Effector memory CD8-positive, alpha-beta T cell (primary cell): Measurements from ENCODE around the gene ARHGEF17.

Experiments
- ATAC-seq: fragments of 150-1000 bp; cut with Tn5 transposase; replicated peaks from 2 replicates; pipeline ENCODE4 v1.10.0; 2021; ENCODE audit warnings: mild to moderate bottlenecking, moderate library complexity
- DNase-seq, 3 experiments: peaks; one replicate each; pipeline ENCODE4 v3.0.0; 2021
- H3K27ac Mint-ChIP-seq, 2 donors: one replicate each; pipeline ENCODE4 v1.8.0; 2022; ENCODE audit warnings: mild to moderate bottlenecking in 2 of 2, mixed read lengths in 2 of 2, moderate library complexity in 2 of 2
- H3K27me3 Mint-ChIP-seq, 2 donors: one replicate each; pipeline ENCODE4 v1.8.0; 2022; ENCODE audit warnings: mixed read lengths in 2 of 2
- H3K36me3 Mint-ChIP-seq: one replicate; pipeline ENCODE4 v1.8.0; 2022; ENCODE audit warnings: mild to moderate bottlenecking, moderate library complexity, mixed read lengths; ENCODE audit not compliant: insufficient read depth
- H3K4me1 Mint-ChIP-seq, 2 donors: one replicate each; pipeline ENCODE4 v1.8.0; 2022; ENCODE audit warnings: low read depth in 2 of 2, mixed read lengths in 2 of 2
- H3K4me3 Mint-ChIP-seq, 2 donors: one replicate each; pipeline ENCODE4 v1.8.0; 2022; ENCODE audit warnings: mild to moderate bottlenecking in 2 of 2, mixed read lengths in 2 of 2, moderate library complexity in 2 of 2
- H3K9me3 Mint-ChIP-seq, 2 donors: one replicate each; pipeline ENCODE4 v1.8.0; 2022; ENCODE audit warnings: mixed read lengths in 2 of 2

Gene ARHGEF17

DNA sequence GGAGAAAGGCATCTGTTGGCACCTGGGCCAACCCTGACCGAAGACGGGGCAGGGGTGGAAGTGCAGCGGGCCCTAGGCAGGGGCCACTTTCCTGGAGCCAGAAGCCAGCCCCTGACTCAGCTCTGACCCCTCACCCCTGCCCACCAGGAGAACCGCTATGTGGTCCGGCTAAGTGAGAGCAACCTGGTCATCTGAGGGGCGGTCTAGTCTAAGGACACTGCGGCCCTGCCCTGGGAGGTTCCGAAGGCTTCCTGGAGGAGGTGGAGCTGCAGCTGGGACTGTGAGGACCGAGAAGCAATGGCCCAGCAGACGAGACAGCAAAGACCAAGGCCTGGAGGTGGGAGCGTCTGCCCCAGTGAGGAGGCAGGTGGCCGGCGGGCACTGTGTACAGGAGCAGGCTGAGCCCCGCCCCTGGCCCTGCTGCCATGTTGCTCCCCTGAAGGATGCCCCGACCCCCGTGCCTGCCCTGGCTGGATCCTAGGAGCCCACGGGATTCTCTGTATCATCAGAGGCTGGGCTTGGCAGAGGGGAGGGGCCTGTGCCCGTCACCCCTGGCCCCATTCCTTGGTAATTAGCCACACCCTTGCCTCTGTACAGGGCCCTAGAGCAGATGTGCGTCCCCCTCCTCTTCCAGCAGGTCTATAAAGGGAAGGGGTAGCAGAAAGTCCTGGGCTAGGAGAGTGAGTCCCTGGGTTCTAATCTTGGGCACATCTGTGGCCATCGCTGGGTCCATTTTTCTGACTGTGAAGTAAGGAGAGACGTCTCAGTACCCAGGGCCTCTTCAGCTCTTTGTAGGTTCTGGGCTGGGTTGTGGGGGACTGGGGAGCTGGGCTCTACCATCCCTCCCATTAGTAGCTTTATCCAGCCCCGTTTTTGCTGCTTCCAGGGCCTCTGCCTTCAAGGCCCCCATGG, 87.5 kb downstream of the ARHGEF17 start:
- peaks cover 100% of the 10 kb centered on the region for H3K36me3 Mint-ChIP-seq
- DNase-seq (no peak), ATAC-seq (no peak)
- no peak overlapping the region for H3K4me3 Mint-ChIP-seq
- H3K27ac Mint-ChIP-seq, result peak overlapping the region; percentile 58 to 92
- H3K4me1 Mint-ChIP-seq, result peaks cover 0 to 7% of the 10 kb centered on the region in 2 donors
- H3K27me3 Mint-ChIP-seq, result no peaks in the 10 kb centered on the region
- no peaks in the 10 kb centered on the region for H3K9me3 Mint-ChIP-seq

GRCh38 chr11:73396251-73396930, 88.3 kb downstream of the ARHGEF17 start:
- Mint-ChIP-seq H3K27ac (peak overlapping the region; percentile 58 to 92), H3K4me1 (peaks cover 0 to 7% of the 10 kb centered on the region in 2 donors), H3K9me3 (no peaks in the 10 kb centered on the region), H3K4me3 (peak overlapping the region in 1 of 2 donors; percentile 22), H3K27me3 (no peaks in the 10 kb centered on the region), H3K36me3 (peaks cover 99% of the 10 kb centered on the region)
- DNase-seq, result no peak
- ATAC-seq, result no peak

GRCh38 chr11:73396985-73397384, 88.9 kb downstream of the ARHGEF17 start:
- H3K9me3 Mint-ChIP-seq, result no peaks in the 10 kb centered on the region
- no peaks in the 10 kb centered on the region for H3K27me3 Mint-ChIP-seq
- peaks cover 99% of the 10 kb centered on the region for H3K36me3 Mint-ChIP-seq
- H3K27ac Mint-ChIP-seq, result peak overlapping the region in 1 of 2 donors; percentile 92
- no peak for DNase-seq
- H3K4me3 Mint-ChIP-seq, result peak overlapping the region in 1 of 2 donors; percentile 22
- no peak for ATAC-seq
- H3K4me1 Mint-ChIP-seq, result peaks cover 0 to 7% of the 10 kb centered on the region in 2 donors

GRCh38 chr11:73397468-73398131, 89.5 kb downstream of the ARHGEF17 start:
- peaks cover 0 to 7% of the 10 kb centered on the region in 2 donors for H3K4me1 Mint-ChIP-seq
- peaks cover 93% of the 10 kb centered on the region for H3K36me3 Mint-ChIP-seq
- peak overlapping the region in 1 of 2 donors; percentile 36 for H3K4me3 Mint-ChIP-seq
- DNase-seq, result no peak
- no peaks in the 10 kb centered on the region for H3K27me3 Mint-ChIP-seq
- no peaks in the 10 kb centered on the region for H3K9me3 Mint-ChIP-seq
- ATAC-seq, result no peak
- peak overlapping the region; percentile 23 to 92 for H3K27ac Mint-ChIP-seq

DNA sequence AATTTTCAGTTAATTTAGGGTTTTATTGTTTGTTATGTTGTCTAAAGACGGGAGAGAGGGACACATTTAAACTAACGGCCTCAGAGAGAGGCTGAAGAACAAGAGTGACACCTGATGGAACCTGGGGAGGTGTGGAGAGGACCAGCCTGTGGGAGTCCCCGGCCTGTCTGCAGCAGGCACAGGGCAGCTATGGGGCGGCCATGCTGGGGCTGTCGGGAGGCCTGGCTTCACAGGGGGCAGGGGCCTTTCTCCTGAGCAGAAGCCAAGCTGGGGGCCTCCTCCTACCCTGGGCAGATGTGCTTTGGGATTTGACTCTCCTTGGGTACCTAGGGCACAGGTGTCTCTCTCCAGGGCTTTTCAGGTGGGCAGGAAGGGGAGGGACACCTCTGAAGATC, 90.1 kb downstream of the ARHGEF17 start:
- Mint-ChIP-seq H3K4me3 (peak overlapping the region in 1 of 2 donors; percentile 36), H3K27ac (peak overlapping the region; percentile 23 to 92), H3K27me3 (no peaks in the 10 kb centered on the region), H3K36me3 (peaks cover 89% of the 10 kb centered on the region), H3K9me3 (no peaks in the 10 kb centered on the region), H3K4me1 (peaks cover 0 to 5% of the 10 kb centered on the region in 2 donors)
- no peak for DNase-seq
- ATAC-seq, result peak; percentile 10

- no peaks in the 10 kb centered on the region for H3K9me3 Mint-ChIP-seq
- H3K4me1 Mint-ChIP-seq, result peaks cover 0 to 5% of the 10 kb centered on the region in 2 donors
- H3K4me3 Mint-ChIP-seq, result no peak overlapping the region
- H3K27ac Mint-ChIP-seq, result peak overlapping the region; percentile 49 to 92
- H3K36me3 Mint-ChIP-seq, result peaks cover 87% of the 10 kb centered on the region
- peak; percentile 13 for ATAC-seq
- H3K27me3 Mint-ChIP-seq, result no peaks in the 10 kb centered on the region
- DNase-seq, result no peak
These were observed 90.6 kb downstream of the ARHGEF17 start for GRCh38 chr11:73398721-73399120.

- no peaks in the 10 kb centered on the region for H3K27me3 Mint-ChIP-seq
- H3K4me3 Mint-ChIP-seq, result no peak overlapping the region
- H3K9me3 Mint-ChIP-seq, result no peaks in the 10 kb centered on the region
- H3K36me3 Mint-ChIP-seq, result peaks cover 83% of the 10 kb centered on the region
- no peak for DNase-seq
- peaks cover 0 to 5% of the 10 kb centered on the region in 2 donors for H3K4me1 Mint-ChIP-seq
- no peak for ATAC-seq
- H3K27ac Mint-ChIP-seq, result peak overlapping the region; percentile 49 to 92
These were observed 91.1 kb downstream of the ARHGEF17 start for GRCh38 chr11:73399159-73399590.

DNA sequence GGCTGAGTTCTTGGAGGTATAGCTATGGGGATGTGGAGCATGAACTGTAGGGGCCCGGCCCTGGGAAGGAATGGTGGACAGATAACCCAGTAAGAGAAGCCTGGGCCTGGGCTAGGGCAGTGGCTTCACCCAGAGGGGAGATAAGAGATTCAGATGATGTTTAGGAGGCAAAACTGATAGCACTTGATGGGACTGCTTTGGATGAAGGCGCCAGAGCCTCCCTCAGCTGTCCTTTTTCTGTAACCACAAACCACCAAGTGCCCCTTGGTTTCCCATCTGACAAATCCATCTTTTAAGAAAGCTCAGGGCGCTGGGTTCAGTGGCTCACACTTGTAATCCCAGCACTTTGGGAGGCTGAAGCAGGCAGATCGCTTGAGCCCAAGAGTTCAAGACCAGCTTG, 91.6 kb downstream of the ARHGEF17 start:
- no peaks in the 10 kb centered on the region for H3K9me3 Mint-ChIP-seq
- no peaks in the 10 kb centered on the region for H3K27me3 Mint-ChIP-seq
- H3K4me1 Mint-ChIP-seq, result peaks cover 0 to 5% of the 10 kb centered on the region in 2 donors
- H3K4me3 Mint-ChIP-seq, result peak overlapping the region in 1 of 2 donors; percentile 6
- H3K36me3 Mint-ChIP-seq, result peaks cover 78% of the 10 kb centered on the region
- DNase-seq (no peak), ATAC-seq (no peak)
- H3K27ac Mint-ChIP-seq, result peak overlapping the region; percentile 49 to 92

GRCh38 chr11:73400293-73400692, 92.2 kb downstream of the ARHGEF17 start:
- H3K27ac Mint-ChIP-seq, result peak overlapping the region in 1 of 2 donors; percentile 92

GRCh38 chr11:73401217-73401923, 93.3 kb downstream of the ARHGEF17 start:
- peak overlapping the region; percentile 33 to 92 for H3K27ac Mint-ChIP-seq
- ATAC-seq, result no peak
- H3K36me3 Mint-ChIP-seq, result peaks cover 61% of the 10 kb centered on the region
- no peak for DNase-seq
- H3K4me3 Mint-ChIP-seq, result no peak overlapping the region
- H3K9me3 Mint-ChIP-seq, result no peaks in the 10 kb centered on the region
- H3K4me1 Mint-ChIP-seq, result peaks cover 0 to 5% of the 10 kb centered on the region in 2 donors
- H3K27me3 Mint-ChIP-seq, result no peaks in the 10 kb centered on the region

More at GRCh38 chr11:73400293-73400692, 92.2 kb downstream of the ARHGEF17 start:
- ATAC-seq (no peak), DNase-seq (no peak)
- peaks cover 72% of the 10 kb centered on the region for H3K36me3 Mint-ChIP-seq
- H3K27me3 Mint-ChIP-seq, result no peaks in the 10 kb centered on the region
- no peaks in the 10 kb centered on the region for H3K9me3 Mint-ChIP-seq
- H3K4me1 Mint-ChIP-seq, result peaks cover 0 to 5% of the 10 kb centered on the region in 2 donors
- H3K4me3 Mint-ChIP-seq, result no peak overlapping the region

DNA sequence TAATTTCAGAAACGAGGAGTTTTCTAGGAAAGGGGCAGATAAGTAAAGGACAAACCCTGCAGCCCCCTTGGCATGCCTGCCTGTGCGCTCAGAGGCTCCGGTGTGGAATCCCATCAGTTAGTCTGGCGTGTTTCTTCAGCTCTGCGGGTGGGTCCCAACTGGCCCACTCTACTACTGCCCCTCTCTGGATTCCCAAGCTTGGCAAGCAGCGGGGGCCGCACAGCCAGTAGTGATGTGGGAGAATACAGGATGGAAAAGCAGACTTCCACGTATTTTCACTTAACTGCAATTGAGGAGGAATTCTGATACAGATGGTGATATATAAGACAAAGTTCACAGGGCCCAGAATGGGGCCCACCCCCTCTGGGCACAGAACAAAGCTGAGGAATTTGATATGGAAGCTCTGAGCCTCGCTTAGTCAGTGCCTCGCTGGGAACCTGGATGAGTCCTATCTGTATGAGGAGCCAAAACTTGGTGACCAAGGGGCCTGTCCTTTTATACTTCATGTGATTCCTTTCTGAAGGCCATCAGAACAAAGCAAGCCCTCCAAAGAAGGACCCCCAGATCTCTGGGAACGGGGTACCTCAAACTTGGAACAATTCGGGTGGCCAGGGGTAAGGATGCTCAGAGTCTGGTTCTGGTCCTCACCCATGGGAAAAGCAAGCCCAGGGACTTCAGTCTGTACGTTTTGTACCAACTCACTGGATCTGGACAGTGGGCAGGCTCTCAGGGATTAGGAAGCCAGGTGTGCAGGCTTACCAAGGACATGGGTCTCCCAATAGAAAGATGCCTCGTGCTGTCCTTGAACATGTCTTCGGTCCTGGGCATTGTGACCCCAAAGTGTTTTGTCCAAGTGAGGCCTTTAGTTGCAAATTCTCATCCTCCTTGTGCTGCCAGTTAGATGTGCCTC, 94.1 kb downstream of the ARHGEF17 start:
- no peaks in the 10 kb centered on the region for H3K9me3 Mint-ChIP-seq
- peaks cover 0 to 3% of the 10 kb centered on the region in 2 donors for H3K4me1 Mint-ChIP-seq
- peak overlapping the region; percentile 56 to 74 for H3K27ac Mint-ChIP-seq
- no peaks in the 10 kb centered on the region for H3K27me3 Mint-ChIP-seq
- ATAC-seq (no peak), DNase-seq (no peak)
- H3K36me3 Mint-ChIP-seq, result peaks cover 53% of the 10 kb centered on the region
- no peak overlapping the region for H3K4me3 Mint-ChIP-seq

GRCh38 chr11:73402834-73403185, 94.7 kb downstream of the ARHGEF17 start:
- H3K4me1 Mint-ChIP-seq, result no peaks in the 10 kb centered on the region
- no peak overlapping the region for H3K4me3 Mint-ChIP-seq
- ATAC-seq (no peak), DNase-seq (no peak)
- peaks cover 52% of the 10 kb centered on the region for H3K36me3 Mint-ChIP-seq
- no peaks in the 10 kb centered on the region for H3K9me3 Mint-ChIP-seq
- no peaks in the 10 kb centered on the region for H3K27me3 Mint-ChIP-seq
- peak overlapping the region; percentile 56 to 74 for H3K27ac Mint-ChIP-seq
